ENCODE results near the gene ACAT2. TPM values are rescaled to one million over a fixed set of nuclear protein-coding genes. Genes with fewer than 3 reads are reported as not detected.

The ACAT2 gene
- total RNA-seq, 1 donor from 2014 or later: 34.1 TPM

DNA sequence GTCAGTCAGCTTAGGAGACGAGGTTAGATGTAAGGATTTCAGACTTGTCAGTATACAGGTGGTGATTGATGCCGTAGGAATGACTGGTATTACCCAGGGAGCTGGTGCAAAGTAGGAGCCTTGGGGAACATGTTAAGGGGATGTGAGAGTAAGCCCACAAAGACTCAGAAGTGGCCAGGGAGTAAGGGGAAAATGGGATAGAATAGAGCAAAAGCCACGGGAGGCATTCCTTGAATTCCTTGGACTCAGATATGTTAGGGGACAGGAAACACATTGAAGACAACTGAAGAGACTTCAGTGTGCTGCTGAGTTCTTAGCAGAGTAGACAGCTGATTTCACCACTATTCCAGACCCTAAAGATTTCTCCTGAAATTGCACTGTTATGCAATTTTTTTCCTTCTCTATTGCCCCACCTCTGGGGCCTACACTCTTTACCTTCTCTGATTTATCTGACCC is 1.2 kb upstream of the ACAT2 start:
- Histone ChIP-seq H3K36me3 (ENCODE audit: control insufficient read depth, insufficient read depth, low read length) (peaks cover 3% of the 10 kb centered on the region), H3K27me3 (ENCODE audit: control insufficient read depth, insufficient read depth, low read length) (no peaks in the 10 kb centered on the region), H3K4me3 (ENCODE audit: low read depth, low read length) (no peak overlapping the region)
- DNase-seq (ENCODE audit: low read depth): peak; percentile 66
- TF ChIP-seq, protein P1, sequence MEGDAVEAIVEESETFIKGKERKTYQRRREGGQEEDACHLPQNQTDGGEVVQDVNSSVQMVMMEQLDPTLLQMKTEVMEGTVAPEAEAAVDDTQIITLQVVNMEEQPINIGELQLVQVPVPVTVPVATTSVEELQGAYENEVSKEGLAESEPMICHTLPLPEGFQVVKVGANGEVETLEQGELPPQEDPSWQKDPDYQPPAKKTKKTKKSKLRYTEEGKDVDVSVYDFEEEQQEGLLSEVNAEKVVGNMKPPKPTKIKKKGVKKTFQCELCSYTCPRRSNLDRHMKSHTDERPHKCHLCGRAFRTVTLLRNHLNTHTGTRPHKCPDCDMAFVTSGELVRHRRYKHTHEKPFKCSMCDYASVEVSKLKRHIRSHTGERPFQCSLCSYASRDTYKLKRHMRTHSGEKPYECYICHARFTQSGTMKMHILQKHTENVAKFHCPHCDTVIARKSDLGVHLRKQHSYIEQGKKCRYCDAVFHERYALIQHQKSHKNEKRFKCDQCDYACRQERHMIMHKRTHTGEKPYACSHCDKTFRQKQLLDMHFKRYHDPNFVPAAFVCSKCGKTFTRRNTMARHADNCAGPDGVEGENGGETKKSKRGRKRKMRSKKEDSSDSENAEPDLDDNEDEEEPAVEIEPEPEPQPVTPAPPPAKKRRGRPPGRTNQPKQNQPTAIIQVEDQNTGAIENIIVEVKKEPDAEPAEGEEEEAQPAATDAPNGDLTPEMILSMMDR (IDR thresholded peaks at IDR 0.05; ENCODE audit: insufficient read depth, low read length, poor library complexity, severe bottlenecking): no peak

DNA sequence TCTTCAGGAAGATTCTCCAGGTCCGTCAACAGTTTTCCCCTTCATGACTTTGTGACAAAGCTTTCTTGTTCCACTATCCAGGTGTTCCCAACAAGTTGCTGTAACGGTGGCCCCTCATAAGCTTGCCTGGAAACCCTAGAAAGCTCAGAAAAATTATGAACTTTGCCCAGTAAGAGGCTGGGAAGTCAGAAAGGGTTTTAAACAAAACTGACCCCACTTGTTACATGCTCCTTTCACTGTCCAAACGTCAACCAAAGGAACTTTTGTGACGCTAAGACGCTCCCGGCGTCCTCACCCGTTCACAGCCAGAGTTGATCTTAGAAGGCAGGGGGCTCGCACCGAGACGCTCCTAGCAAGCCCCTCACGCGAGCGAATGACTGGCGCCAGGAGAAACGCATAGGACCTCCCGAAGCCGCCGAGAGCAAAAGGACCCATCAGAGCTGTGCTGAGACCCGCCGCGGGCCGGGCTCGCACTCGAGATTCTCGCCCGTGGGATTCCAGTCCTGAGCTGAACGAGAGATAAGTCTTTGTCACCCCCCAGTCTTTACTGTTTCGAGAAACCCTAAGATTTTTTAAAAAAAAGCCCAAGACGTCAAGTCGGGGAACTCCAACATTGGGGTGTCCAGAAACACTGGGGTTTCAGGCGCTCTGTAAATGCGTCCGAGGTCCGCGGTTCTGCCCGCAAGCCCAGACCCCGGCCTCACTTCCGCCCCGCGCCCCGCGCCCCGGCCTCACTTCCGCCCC is 544 bp upstream of the ACAT2 start:
- no peak for DNase-seq (ENCODE audit: low read depth)
- peak overlapping the region; percentile 63 for H3K4me3 ChIP-seq (ENCODE audit: low read depth, low read length)
- TF ChIP-seq, protein P1 (IDR thresholded peaks at IDR 0.05; ENCODE audit: insufficient read depth, low read length, poor library complexity, severe bottlenecking): no peak
- no peaks in the 10 kb centered on the region for H3K27me3 ChIP-seq (ENCODE audit: control insufficient read depth, insufficient read depth, low read length)
- H3K36me3 ChIP-seq (ENCODE audit: control insufficient read depth, insufficient read depth, low read length): peaks cover 3% of the 10 kb centered on the region

- no peak for DNase-seq (ENCODE audit: low read depth)
- H3K27me3 ChIP-seq (ENCODE audit: control insufficient read depth, insufficient read depth, low read length): no peaks in the 10 kb centered on the region
- H3K4me3 ChIP-seq (ENCODE audit: low read depth, low read length): peak overlapping the region; percentile 63
- TF ChIP-seq, protein P1 (IDR thresholded peaks at IDR 0.05; ENCODE audit: insufficient read depth, low read length, poor library complexity, severe bottlenecking): no peak
- peaks cover 4% of the 10 kb centered on the region for H3K36me3 ChIP-seq (ENCODE audit: control insufficient read depth, insufficient read depth, low read length)
Observed at GRCh38 chr6:159762681-159763293, 942 bp downstream of the ACAT2 start.

DNA sequence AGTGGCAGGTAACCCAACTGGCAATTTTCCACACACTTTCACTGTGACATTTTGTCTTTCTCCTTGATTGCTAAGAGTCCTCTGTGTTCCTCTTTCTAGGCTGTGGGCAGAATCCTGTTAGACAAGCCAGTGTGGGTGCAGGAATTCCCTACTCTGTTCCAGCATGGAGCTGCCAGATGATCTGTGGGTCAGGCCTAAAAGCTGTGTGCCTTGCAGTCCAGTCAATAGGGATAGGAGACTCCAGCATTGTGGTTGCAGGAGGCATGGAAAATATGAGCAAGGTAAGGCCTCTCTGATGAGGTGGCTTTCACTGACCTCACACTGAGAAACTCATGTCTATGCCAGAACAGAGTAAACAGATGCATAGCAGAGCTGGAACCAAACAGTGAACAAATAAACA is 5.1 kb downstream of the ACAT2 start:
- peaks cover 4% of the 10 kb centered on the region for H3K36me3 ChIP-seq (ENCODE audit: control insufficient read depth, insufficient read depth, low read length)
- H3K27me3 ChIP-seq (ENCODE audit: control insufficient read depth, insufficient read depth, low read length): no peaks in the 10 kb centered on the region
- H3K4me3 ChIP-seq (ENCODE audit: low read depth, low read length): no peak overlapping the region
- DNase-seq (ENCODE audit: low read depth): no peak
- TF ChIP-seq, protein P1 (IDR thresholded peaks at IDR 0.05; ENCODE audit: insufficient read depth, low read length, poor library complexity, severe bottlenecking): no peak

DNA sequence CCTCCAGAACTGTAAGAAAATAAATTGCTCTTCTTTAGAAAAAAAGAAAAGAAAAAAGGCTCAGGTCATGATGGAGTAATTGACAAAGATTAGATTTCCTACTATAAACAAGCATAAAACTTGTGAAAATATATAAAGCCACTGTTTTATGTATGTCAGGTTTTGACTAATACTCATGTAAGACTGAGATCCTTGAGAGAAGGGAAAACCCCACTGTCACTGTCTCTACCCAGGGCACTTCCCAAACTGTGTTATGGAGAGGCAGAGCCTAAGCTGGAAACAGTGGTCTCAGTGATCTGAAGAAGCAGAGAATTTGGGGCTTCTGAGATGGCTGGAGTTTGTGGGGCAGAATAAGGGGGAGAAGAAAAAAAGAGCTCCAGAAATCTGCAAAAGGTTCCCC is 7.6 kb downstream of the ACAT2 start:
- no peaks in the 10 kb centered on the region for H3K27me3 ChIP-seq (ENCODE audit: control insufficient read depth, insufficient read depth, low read length)
- H3K36me3 ChIP-seq (ENCODE audit: control insufficient read depth, insufficient read depth, low read length): peaks cover 2% of the 10 kb centered on the region
- no peak overlapping the region for H3K4me3 ChIP-seq (ENCODE audit: low read depth, low read length)
- no peak for DNase-seq (ENCODE audit: low read depth)
- TF ChIP-seq, protein P1 (IDR thresholded peaks at IDR 0.05; ENCODE audit: insufficient read depth, low read length, poor library complexity, severe bottlenecking): no peak

All from kidney epithelial cell (primary cell).